PC-9 (cell line): ENCODE data around the gene SARS1.

Source experiments
- EZH2 ChIP-seq: fragments of 200-600 bp; sonication (generic); IDR thresholded peaks from 2 replicates; pipeline ENCODE4 v1.8.0; 2017; ENCODE audit warnings: antibody characterized with exemption, low read depth
- TF ChIP-seq, protein P1 (sequence below): fragments of 200-600 bp; sonication (generic); conservative IDR thresholded peaks from 2 replicates; pipeline ENCODE4 v1.6.1; 2017; ENCODE audit warnings: mixed run types, antibody characterized with exemption, mild to moderate bottlenecking, moderate library complexity

DNA sequence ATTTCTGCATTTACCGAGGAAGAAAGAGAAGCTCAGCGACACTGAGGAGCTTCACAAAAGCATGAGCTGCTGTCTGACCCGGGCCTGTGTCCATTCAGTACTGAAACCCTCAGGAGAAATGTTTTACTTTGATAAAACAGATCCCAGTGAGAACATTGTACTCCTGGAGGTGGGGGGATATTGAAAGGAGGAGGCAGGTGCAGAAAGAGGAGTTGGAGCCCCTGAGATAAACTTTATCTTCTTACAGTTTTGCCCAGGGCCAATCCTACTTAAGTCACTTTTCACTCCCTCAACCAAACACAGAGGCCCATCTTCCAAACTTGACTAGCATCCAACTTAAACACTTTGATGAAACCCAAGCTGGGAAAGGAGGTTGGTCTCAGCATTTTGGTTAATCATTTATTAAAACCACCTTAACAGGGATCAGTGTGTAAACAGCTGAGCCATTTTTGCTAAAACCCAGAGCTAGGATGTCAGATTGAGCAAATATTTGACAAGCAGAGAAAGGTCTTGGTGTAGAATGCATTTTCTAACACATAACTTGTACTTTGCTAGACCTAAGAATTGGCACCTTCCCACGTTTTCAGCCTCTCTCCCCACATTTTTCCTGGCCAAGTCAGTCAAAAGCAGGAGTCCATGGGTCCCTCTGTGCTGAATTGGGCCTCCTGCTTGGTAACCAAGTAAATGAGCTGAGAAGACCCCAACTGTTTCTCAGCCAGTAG lies 32.5 kb upstream of the SARS1 start:
- TF ChIP-seq, protein P1, sequence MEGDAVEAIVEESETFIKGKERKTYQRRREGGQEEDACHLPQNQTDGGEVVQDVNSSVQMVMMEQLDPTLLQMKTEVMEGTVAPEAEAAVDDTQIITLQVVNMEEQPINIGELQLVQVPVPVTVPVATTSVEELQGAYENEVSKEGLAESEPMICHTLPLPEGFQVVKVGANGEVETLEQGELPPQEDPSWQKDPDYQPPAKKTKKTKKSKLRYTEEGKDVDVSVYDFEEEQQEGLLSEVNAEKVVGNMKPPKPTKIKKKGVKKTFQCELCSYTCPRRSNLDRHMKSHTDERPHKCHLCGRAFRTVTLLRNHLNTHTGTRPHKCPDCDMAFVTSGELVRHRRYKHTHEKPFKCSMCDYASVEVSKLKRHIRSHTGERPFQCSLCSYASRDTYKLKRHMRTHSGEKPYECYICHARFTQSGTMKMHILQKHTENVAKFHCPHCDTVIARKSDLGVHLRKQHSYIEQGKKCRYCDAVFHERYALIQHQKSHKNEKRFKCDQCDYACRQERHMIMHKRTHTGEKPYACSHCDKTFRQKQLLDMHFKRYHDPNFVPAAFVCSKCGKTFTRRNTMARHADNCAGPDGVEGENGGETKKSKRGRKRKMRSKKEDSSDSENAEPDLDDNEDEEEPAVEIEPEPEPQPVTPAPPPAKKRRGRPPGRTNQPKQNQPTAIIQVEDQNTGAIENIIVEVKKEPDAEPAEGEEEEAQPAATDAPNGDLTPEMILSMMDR = no peak
- no peak for TF ChIP-seq EZH2
